Stimulated activated CD4-positive, alpha-beta T cell treated with anti-CD3 and anti-CD28 coated beads, Interleukin-2, amount 100 ng/mL, for 24 hours (primary cell): ENCODE measurements around the gene PSORS1C2.
"Not testable (repeated sequence)": the region's sequence is repeated elsewhere in the genome, so short reads cannot be mapped to it uniquely, and the experiment has no call there.

Experiments
- DNase-seq, 2 donors: peaks; one replicate each; pipeline ENCODE4 v3.0.0-alpha.2; 2020

Gene PSORS1C2

DNA sequence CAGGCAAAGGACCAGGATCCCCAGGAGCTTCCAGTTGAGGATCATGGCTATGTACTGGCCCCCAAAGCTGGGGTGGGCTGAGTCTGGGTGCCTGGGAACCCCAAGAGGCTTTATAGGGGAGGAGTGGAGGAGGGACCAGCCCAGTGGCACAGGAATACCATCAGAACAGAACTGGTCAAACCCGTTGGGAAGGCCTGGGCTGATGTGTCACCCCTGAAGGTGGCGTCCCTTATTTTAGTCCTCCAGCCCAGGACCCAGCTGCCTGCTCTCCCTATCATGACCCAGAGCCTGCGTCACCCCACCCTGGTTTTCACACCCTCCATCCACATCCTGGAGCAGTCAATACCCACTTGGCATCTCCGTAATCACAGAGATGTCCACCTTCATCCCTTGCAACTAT is at the start of gene PSORS1C2:
PSORS1C2 (minus strand) TSS at position 85 of the 400 bp plus-strand sequence; CDS start at position 45, 40 bp downstream.
- DNase-seq, result no peak

DNA sequence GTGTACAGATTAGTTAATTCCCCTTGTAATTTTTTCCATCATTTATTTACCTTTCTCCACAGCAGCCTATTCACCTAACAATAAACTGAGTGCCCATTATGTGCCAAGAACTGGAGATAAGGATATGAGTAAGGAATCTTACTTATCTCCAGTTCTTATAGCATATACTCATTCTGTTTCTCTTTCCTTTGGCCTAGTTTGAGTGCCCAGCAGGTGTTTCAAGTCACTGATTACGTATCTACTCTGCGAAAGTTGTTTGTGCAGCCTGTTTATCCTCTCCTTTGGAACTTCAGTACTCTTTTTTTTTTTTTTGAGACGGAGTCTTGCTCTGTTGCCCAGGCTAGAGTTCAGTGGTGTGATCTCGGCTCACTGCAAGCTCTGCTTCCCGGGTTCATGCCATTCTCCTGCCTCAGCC is 48.9 kb upstream of the PSORS1C2 start:
- DNase-seq, result no peak

DNA sequence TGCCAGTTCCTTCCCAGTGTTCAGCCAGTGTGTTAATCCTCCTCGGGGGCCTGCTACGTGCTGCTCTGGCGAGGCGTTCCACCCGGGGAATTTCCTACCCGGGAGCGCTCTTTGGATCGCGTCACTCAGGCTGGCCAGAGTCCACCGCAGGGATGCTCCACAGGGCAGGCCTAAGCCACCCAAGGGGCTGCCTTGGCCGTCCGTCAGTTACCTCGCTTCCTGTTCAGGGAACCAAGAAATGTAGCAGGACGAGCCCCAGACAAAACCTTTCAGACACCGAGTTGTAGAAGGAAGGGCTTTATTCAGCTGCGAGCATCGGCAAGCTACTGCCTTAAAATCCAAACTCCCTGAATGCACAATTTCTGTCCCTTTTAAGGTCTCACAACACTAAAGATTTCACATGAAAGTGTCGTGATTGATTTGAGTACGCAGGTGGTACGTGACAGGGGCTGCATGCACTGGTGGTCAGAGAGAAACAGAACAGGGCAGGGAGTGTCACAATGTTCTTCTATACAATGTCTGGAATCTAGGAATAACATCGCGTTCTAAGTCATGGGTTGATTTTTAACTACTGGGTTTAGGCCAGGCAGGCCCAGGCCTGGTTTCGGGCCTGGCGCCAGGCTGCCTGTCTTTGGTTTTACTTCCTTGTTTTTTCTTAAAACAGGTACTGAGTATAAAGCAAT is 47.3 kb upstream of the PSORS1C2 start:
- DNase-seq, result no peak

DNA sequence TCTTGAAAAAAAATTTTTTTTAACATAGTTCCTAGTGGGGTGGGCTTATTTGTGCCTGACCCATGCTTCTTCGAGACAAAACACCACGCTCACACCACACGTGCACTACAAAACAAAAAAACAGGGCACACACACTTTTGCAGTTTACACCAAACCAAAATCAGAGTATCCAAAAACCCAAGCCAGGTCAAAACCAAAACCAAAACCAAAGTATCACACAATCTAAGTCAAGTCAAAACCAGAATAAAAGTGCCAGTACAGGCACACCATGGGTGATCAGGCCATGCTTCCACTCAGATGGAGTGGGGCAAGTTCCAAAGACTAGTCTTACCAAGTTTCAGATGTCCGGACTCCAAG is 46.8 kb upstream of the PSORS1C2 start:
- DNase-seq, result not testable (repeated sequence)

DNA sequence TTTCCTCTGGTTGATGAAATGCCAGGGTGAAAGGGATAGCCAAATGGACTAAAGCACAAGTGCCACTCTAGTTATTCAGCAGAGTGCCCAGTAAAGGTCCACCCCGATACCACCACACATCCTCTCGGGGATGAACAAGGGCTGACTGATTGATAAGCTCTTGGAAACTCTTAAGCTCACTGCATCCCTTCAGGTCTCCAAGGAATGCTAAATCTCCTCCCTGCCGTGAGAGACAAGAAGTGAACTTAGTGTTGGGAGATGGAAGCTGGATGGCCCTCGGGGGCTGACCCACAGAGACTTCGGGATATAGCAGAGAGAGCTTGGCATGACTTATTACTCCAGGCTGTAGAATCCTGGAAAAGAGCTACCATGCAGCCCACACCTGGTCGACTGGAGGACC is 45.0 kb upstream of the PSORS1C2 start:
- not testable (repeated sequence) for DNase-seq

DNA sequence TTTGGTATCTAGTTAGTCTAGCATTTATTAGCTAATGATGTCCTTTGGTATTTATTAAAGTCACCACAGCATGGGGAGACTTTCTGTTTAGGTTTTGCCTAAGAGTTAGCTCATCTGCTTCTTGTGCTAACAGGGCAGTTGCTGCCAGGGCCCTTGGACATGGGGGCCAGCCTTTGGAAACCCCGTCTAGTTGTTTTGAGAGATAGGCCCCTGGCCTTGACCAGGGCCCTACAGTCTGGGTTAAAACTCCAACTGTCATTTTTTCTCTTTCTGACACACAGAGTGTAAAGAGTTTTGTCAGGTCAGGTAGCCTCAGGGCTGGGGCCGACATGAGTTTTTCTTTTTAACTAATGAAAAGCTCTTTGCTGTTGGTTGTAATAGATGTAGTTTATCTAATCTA is 44.4 kb upstream of the PSORS1C2 start:
- DNase-seq, result not testable (repeated sequence)

DNA sequence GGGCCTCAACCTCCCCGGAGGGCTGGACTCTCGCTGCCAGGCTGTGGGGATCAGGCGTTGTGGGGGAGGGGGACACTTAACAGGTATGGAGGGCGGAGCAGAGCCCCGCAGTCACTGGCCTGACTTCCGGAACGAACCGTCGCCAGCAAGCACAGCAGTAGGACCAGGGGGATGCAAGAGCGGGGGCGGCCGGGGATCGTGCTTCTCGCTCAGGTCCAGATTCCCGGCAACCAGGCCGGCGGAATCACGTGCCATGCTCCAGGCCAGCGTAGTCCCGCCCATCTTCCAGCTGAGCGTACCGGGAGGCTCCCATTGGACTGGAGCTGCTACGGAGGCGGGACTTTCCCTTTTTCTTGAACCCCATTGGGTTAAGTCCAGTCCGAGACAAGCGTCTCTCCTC is 41.6 kb upstream of the PSORS1C2 start:
- DNase-seq, result peak; percentile 60 to 77

DNA sequence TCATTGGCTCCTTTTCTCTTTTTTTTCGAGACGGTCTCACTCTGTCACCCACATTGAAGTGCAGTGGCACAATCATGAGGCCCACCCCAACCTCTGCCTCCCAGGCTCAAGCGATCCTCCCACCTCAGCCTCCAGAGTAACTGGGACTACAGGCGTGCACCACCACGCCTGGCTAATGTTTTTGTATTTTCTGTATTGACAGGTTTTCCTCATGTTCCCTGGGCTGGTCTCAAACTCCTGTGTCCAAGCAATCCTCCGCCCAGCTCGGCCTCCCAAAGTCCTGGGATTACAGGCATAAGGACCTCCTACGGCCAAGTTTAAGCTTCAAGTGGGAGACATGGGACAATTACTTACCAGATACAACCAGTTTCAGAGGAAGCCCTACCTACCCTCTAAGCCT is 41.0 kb upstream of the PSORS1C2 start:
- no peak for DNase-seq

DNA sequence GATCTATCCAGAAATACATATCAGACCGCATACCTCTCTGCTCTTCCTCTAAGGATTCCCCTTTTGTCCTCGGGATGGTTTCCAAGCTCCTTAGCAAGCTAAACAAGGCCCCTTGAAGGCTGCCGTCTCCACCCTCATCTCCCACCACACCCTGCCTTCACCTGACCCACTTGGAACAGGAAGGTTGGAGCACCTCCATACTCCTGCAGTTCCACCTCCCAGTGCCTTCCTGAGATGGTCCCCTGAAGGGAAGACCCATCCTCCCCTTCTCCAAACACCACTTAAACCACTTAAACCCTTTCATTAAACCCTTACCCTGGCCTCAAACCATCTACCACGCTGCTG is 40.1 kb upstream of the PSORS1C2 start:
- DNase-seq, result no peak

DNA sequence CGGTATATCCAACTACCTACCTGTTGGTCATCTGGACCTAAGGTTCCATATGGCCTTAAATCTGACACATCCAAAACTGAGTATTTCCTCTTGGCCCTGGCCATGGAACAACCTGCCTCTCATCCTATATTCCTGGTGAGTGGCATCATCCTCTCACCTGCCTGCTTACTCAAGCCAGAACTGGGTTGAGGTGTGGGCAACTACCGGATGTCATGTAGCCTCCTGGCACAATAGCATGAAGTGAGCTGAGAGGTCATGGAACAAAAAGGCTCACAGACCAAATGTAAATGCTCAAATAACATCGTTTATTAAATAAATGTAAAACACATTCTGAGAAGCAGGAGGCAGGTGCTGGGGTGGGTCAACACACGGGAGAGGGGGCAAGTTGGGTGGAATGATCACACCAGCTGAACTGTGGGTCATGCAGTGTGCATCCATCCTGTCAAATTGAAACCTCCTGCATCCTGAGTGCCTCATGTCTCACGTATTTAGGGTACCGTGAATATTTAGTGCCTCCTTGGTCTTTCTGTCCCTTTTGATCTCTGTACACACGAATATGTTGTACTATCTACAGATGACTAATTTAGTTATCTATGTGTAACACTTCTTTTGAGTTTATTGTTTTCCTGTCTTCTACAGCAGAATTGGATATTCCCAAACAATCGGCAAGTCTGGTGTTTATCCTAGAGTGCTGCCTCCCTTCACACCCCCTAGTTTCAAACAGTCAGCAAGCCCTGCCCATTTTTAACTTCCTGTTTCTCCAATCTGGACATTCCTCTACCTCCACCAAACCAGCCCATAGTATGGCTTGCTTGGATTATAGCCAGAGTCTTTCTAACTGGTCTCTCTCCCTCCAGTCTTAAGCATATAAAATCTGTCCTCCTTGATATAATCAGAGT is 39.5 kb upstream of the PSORS1C2 start:
- DNase-seq, result no peak

DNA sequence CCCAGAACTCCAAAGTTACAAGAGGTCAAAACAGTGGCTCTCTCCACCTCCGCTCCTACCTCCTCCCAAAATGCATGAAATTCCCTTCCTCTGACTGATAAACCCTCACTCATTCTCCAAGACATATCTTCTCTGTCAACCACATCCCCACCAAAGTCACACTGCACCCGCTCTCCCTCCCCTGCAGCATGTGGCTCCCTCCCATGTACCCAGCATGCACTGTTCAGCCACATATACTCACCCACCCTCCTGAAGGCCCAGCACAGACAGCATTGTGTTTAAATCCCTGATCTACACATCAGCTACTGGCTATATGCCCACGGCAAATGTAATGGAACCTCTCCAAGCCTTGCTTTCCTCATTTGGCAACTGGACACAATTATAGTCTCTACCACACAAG is 37.1 kb upstream of the PSORS1C2 start:
- DNase-seq, result no peak

DNA sequence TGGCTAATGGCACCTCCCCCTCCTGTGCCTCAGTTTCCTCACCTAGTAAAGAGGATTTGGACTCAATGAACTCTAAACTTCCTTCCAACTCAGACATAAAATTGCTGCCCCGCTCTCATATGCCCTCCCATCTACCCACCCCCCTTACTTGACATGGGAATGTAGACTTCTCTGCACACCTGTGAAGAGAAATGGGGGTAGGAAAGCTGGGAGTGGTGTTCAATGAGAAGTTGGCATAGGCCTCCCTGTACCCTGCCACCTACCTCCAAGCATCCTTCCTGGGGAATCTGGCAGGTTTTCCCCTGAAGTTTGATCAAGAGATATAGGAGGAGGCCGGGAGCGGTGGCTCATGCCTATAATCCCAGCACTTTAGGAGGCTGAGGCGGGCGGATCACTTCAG is 35.5 kb upstream of the PSORS1C2 start:
- DNase-seq, result no peak

DNA sequence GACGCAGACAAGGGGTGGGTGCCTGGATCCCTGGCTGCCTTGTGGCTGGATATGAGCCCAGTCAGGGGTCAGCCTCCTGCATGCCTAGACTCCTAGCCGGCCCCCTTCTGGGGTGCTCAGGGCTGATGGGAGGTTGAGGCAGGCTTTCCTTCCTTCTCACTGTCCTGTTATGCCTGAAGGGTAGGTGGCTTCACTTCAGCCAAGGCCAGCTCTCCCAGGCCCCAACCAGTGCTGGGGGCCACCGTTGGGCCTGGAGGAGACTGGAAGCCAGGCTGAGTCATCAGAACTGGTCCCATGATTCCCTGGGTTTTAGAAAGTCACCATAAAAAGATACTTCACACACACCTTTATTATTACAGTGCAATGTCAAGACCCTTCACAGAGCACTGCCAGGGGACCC is 34.5 kb upstream of the PSORS1C2 start:
- DNase-seq, result no peak

DNA sequence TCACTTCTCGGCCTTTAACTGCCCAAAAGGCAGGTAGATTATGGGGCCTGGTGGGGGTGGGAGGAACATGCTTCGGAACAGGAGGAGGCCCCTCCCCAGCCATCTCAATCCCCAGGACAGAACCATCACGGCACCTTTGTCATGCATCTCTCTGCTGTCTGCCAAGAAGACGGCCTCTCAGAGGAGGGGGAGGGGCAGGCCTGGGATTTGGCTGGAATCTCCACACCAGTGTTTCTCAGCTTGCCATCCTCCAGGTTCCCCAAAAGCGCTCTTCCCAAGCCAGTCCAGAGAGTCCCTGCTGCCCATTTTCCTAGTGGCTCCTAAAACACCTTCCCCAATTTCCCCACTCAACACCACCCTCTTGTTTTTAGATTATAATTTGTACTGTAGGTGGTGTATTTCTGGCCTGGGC is 34.1 kb upstream of the PSORS1C2 start:
- no peak for DNase-seq

DNA sequence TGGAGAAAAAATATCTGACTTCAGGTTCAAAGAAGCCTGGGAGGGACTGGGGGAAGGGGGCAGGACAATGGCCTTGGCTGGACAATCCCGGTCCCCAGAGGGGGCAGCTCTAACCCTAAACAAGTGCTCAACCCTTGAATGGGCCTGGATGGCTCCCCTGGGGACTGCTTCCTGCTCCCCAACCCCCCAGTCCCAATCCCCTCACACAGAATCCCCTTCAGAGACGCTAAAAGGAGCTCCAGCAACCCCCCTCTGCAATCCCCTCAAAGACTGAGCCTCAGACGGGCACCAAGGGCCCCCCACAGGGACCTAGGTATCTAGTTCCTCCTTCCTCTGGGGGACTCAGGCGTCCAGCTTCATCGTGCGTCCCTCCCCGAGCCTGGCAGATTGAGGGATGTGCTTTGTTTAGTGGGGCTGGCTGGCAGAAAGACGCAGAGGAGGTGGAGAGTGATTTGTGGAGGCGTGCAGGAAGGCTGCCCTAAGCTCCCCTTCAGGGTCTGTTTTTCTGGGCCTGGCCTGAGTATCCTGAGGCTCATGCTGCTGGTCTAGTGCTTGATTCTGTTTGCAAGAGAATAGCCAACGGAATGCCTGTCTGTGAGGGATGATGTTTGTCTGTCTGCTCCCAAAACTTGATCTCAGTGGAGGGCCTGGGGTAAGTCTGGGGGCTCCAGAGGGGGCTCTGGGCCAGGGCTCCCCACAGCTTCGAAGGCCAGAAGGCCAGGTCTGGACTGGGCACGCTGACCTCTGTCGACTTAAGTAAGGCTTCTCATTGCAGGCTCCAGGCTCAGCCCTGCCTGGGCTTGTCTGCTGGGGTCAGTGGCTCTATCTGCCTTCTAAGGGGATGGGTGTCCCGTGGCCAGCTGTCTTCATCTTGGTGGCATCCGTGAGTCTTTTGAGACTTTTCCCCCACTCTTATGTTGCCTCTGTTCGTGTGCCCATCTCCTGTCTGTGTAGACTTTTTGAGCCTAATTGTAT is 33.4 kb upstream of the PSORS1C2 start:
- no peak for DNase-seq

DNA sequence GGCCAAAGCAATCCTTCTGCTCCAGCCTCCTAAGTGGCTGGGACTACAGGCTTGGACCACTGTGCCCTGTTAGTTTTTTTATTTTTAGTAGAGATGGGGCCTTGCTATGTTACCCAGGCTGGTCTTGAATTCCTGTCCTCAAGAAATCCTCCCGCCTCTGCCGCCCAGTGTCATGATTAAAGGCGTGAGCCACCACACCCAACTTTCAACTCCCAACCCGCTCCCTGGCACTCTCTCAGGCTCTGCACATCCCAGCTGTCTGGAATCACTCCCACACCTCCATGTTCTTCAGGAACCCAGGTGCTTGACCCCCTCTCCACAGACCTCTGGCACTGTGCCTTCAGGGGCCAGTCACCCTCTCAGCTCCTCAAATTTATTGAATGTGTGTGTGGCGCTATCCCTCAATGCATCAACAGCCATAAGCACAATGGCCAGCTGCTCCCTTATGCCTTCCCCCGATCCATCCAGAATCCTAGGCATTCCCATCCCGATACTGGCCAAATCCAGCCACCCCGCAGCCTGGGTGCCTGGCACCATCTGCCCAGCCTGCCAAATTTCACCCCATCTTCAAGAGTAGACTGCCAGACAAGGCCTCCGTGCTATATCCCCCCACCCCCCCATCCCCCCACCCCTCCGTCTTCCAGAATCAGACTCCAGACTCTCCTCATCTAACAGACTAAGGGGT is 32.3 kb upstream of the PSORS1C2 start:
- DNase-seq, result no peak

DNA sequence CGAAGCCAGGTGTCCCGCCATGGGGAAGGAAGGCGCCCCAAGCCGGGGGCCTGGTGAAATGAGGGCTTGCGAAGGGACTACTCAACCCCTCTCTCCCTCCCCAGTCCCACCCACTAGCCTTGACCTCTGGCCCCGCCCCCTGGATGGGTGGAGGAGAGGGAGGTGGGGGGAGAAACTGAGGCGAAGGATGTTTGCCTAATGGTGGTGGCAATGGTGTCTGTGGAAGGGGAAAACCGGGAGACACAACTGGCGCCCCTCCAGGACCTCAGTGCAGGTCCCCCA is 31.7 kb upstream of the PSORS1C2 start, which contains the start of gene POU5F1:
POU5F1 (minus strand) TSS at position 83 of the 282 bp plus-strand sequence; CDS start at position 21, 62 bp downstream.
- no peak for DNase-seq

DNA sequence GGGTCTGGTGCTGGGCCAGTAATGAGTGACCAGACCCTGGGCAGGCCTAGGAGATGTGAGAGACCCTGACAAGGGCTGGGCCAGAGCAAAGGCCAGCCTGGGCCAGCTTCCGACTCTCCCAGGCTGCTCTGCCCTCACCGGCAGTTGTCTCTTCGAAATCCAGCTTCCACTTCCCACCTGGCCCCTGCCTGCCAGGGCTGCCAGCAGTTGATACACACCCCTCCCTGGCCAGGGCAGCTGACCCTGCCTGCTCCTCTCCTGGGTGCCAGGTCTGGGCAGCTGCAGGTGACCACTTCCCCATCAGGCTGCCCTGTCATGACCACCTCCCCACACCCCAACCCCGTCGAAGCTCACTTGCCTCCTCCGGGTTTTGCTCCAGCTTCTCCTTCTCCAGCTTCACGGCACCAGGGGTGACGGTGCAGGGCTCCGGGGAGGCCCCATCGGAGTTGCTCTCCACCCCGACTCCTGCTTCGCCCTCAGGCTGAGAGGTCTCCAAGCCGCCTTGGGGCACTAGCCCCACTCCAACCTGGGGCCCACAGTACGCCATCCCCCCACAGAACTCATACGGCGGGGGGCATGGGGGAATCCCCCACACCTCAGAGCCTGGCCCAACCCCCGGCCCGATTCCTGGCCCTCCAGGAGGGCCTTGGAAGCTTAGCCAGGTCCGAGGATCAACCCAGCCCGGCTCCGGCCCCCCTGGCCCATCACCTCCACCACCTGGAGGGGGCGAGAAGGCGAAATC is 31.2 kb upstream of the PSORS1C2 start:
- not testable (repeated sequence) for DNase-seq

DNA sequence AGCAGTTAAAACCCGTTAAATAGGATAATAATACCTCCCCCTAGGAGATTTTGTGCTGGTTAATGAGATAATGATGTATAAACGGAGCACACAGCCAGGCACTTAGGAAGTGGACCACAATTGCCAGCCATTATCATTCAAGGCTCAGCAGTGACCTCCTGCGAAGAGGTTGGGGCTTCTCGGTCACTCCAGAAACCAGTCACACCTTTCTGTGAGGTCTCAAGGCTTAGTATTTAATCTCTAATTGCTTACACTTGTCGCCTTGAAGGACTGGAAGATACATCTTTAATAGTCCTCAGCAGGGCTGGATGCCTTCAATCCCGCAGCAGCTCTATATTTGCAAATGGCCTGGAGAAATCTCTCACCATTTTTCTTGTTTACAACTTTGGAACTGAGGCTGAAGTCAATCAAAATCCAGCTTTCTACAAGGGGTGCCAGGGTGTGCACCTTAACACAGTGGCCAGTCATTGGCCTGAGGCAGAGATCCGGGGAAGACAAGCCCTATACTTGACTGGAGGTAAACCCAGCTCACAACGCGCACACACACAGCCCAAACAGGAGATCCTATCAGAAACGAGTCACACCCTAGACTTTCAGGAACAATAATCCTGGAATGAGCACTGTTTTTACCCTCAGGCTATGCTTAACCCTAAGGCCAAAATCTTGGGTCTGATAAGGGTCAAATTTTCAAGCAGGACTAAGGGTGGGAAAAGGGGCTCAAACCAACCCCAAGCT is 30.4 kb upstream of the PSORS1C2 start:
- DNase-seq, result no peak

DNA sequence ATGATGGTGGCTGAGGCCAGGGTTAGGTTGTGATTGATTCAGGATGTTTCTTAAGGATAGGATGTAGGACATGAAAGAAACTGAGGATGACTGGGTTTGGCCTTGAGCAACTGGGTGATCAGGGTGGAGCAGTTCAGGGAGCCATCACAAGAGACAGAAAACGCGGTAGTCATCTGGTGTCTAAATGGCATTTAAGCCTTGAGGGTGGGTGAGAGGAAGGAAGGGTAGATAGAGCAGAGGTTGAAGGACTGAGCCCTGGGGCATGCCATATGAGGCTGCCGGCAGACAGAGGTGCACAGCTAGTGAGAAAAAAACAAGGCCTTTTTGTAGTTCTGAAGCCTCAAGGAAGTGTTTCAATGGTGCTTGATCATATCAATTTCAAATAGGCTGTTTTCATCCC is 29.7 kb upstream of the PSORS1C2 start:
- DNase-seq, result no peak

DNA sequence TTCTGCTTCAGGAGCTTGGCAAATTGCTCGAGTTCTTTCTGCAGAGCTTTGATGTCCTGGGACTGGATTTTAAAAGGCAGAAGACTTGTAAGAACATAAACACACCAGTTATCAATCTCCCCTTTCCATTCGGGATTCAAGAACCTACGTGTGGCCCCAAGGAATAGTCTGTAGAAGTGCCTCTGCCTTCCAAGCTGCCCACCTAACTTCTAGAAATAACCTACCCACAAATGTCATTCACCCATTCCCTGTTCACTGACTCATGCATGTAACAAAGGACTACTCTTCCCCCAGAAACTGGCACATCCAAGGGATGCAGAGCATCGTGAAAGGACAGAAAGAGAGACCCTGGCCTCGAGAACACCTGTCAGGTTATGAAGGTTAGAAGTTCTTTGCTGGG is 27.1 kb upstream of the PSORS1C2 start:
- no peak for DNase-seq
